KMS-11 (cell line): ENCODE measurements around the gene GRID2.

Experiments
- H2AFZ ChIP-seq: fragments of 200-600 bp; sonication (generic); 2 replicates; pipeline ENCODE4 v1.6.1; 2016; ENCODE audit warnings: antibody characterized with exemption, mixed run types, low read depth
- H3K27ac ChIP-seq: fragments of 200-600 bp; sonication (generic); 2 replicates; pipeline ENCODE4 v1.6.1; 2016; ENCODE audit warnings: mild to moderate bottlenecking, mixed run types
- H3K27me3 ChIP-seq: fragments of 200-600 bp; sonication (generic); 2 replicates; pipeline ENCODE4 v1.6.1; 2017; ENCODE audit warnings: mild to moderate bottlenecking, low read depth, mixed run types, moderate library complexity; ENCODE audit not compliant: insufficient read depth
- H3K36me3 ChIP-seq: fragments of 200-600 bp; sonication (generic); 2 replicates; pipeline ENCODE4 v1.6.1; 2017; ENCODE audit warnings: mild to moderate bottlenecking, mixed run types; ENCODE audit not compliant: insufficient read depth
- H3K4me1 ChIP-seq: fragments of 200-600 bp; sonication (generic); 2 replicates; pipeline ENCODE4 v1.6.1; 2016; ENCODE audit warnings: mild to moderate bottlenecking, low read depth, mixed run types; ENCODE audit not compliant: poor library complexity, severe bottlenecking
- H3K4me2 ChIP-seq: fragments of 200-600 bp; sonication (generic); 2 replicates; pipeline ENCODE4 v1.7.0; 2016; ENCODE audit warnings: mild to moderate bottlenecking, mixed run types
- H3K4me3 ChIP-seq: fragments of 200-600 bp; sonication (generic); IDR thresholded peaks from 2 replicates; pipeline ENCODE4 v1.6.1; 2017; ENCODE audit warnings: low read depth, low read length, mixed read lengths; ENCODE audit not compliant: insufficient read depth
- H3K79me2 ChIP-seq: fragments of 200-600 bp; sonication (generic); 2 replicates; pipeline ENCODE4 v1.6.1; 2016; ENCODE audit warnings: low read depth, mixed run types; ENCODE audit not compliant: insufficient read depth
- H3K9ac ChIP-seq: fragments of 200-600 bp; sonication (generic); 2 replicates; pipeline ENCODE4 v1.6.1; 2016; ENCODE audit warnings: mild to moderate bottlenecking, mixed run types
- H4K20me1 ChIP-seq: fragments of 200-600 bp; sonication (generic); 2 replicates; pipeline ENCODE4 v1.6.1; 2016; ENCODE audit warnings: mild to moderate bottlenecking, mixed run types; ENCODE audit not compliant: insufficient read depth
- CTCF ChIP-seq: fragments of 200-600 bp; sonication (generic); conservative IDR thresholded peaks from 2 replicates; pipeline ENCODE4 v1.6.1; 2017; ENCODE audit warnings: low read depth, mild to moderate bottlenecking, antibody characterized with exemption, low read length, moderate library complexity, mixed read lengths

Gene GRID2

GRCh38 chr4:92760433-92760832 lies 456.7 kb downstream of the GRID2 start:
- H3K27me3 ChIP-seq: no peaks in the 10 kb centered on the region
- TF ChIP-seq CTCF: no peak
- no peaks in the 10 kb centered on the region for H3K4me1 ChIP-seq
- H3K4me2 ChIP-seq: no peak overlapping the region
- H3K4me3 ChIP-seq: no peak overlapping the region
- no peak overlapping the region for H2AFZ ChIP-seq
- H3K79me2 ChIP-seq: no peaks in the 10 kb centered on the region
- no peaks in the 10 kb centered on the region for H4K20me1 ChIP-seq
- no peak overlapping the region for H3K27ac ChIP-seq
- H3K9ac ChIP-seq: no peak overlapping the region
- H3K36me3 ChIP-seq: no peaks in the 10 kb centered on the region

GRCh38 chr4:92776080-92776479 lies 472.3 kb downstream of the GRID2 start:
- TF ChIP-seq CTCF: no peak
- Histone ChIP-seq H3K79me2 (no peaks in the 10 kb centered on the region), H3K36me3 (no peaks in the 10 kb centered on the region), H4K20me1 (no peaks in the 10 kb centered on the region), H3K27ac (no peak overlapping the region), H2AFZ (no peak overlapping the region), H3K4me3 (no peak overlapping the region), H3K4me2 (no peak overlapping the region), H3K27me3 (no peaks in the 10 kb centered on the region), H3K4me1 (no peaks in the 10 kb centered on the region), H3K9ac (no peak overlapping the region)

- Histone ChIP-seq H3K9ac (no peak overlapping the region), H3K4me1 (peaks cover 11% of the 10 kb centered on the region), H4K20me1 (no peaks in the 10 kb centered on the region), H3K36me3 (no peaks in the 10 kb centered on the region), H3K4me2 (no peak overlapping the region), H3K79me2 (no peaks in the 10 kb centered on the region), H3K27ac (no peak overlapping the region), H3K4me3 (no peak overlapping the region), H2AFZ (no peak overlapping the region), H3K27me3 (no peaks in the 10 kb centered on the region)
- no peak for TF ChIP-seq CTCF
Observed at GRCh38 chr4:92789741-92790140, 486.0 kb downstream of the GRID2 start.

DNA sequence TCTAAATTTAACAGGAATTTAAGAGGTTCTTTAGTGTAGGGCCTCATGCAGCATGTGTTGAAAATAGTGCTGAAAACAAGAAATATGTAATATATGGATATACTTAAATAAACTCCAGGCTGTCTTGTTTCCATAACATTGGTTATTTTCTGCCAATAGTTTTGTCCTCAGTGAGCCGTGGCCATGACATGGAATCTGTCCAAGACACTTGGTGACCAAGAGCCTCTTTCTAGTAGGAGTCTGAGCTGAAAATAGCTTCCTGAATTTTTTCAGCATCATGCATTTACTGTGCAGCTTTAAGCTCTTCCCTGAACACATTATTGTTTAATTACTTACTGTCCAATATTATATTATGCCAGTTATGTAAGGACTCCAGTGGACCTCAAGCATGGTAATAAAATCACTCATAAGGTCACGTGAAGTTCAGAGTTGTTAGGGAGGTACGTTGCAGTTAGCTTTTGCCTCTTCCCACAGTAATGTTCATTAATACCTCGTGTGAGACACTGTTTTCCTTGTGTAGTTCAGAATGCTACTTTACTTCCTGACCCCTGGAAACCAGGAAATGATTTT lies 488.2 kb downstream of the GRID2 start:
- Histone ChIP-seq H2AFZ (no peak overlapping the region), H3K27me3 (no peaks in the 10 kb centered on the region), H3K4me2 (no peak overlapping the region), H4K20me1 (no peaks in the 10 kb centered on the region), H3K36me3 (no peaks in the 10 kb centered on the region), H3K4me1 (peaks cover 11% of the 10 kb centered on the region), H3K27ac (no peak overlapping the region), H3K9ac (no peak overlapping the region), H3K79me2 (no peaks in the 10 kb centered on the region), H3K4me3 (no peak overlapping the region)
- no peak for TF ChIP-seq CTCF
